NT2/D1 (cell line): Measurements from ENCODE around the gene GGCT.

Source experiments
- DNase-seq: peaks from one replicate; pipeline ENCODE4 v3.0.0-alpha.2; 2011; ENCODE audit warnings: low read depth, low spot score
- H3K27me3 ChIP-seq: 2 replicates; pipeline ENCODE4 v1.6.0; 2011; ENCODE audit warnings: mild to moderate bottlenecking; ENCODE audit not compliant: insufficient read length, insufficient read depth
- H3K36me3 ChIP-seq: 2 replicates; pipeline ENCODE4 v1.6.1; 2011; ENCODE audit warnings: mild to moderate bottlenecking, low read length, mixed read lengths; ENCODE audit not compliant: insufficient read depth, insufficient read length
- H3K4me1 ChIP-seq: 2 replicates; pipeline ENCODE4 v1.5.1; 2011; ENCODE audit not compliant: insufficient read depth, insufficient read length
- H3K4me3 ChIP-seq: 2 replicates; pipeline ENCODE4 v1.5.1; 2011; ENCODE audit warnings: low read depth; ENCODE audit not compliant: insufficient read length
- H3K9ac ChIP-seq: 2 replicates; pipeline ENCODE4 v1.6.0; 2011; ENCODE audit warnings: low read depth; ENCODE audit not compliant: insufficient read length
- H3K9me3 ChIP-seq: 2 replicates; pipeline ENCODE4 v1.5.1; 2011; ENCODE audit warnings: mild to moderate bottlenecking, low read length; ENCODE audit not compliant: insufficient read depth
- SUZ12 ChIP-seq: IDR thresholded peaks from 2 replicates; pipeline ENCODE4 v1.6.1; 2011; ENCODE audit not compliant: insufficient read length, insufficient read depth; ENCODE audit errors: extremely low read depth
- YY1 ChIP-seq: IDR thresholded peaks from 2 replicates; pipeline ENCODE4 v1.6.1; 2011; ENCODE audit not compliant: insufficient read length, insufficient read depth
- ZNF274 ChIP-seq: IDR thresholded peaks from 2 replicates; pipeline ENCODE4 v1.6.1; 2011; ENCODE audit warnings: mild to moderate bottlenecking, low read depth, low read length

GGCT gene

DNA sequence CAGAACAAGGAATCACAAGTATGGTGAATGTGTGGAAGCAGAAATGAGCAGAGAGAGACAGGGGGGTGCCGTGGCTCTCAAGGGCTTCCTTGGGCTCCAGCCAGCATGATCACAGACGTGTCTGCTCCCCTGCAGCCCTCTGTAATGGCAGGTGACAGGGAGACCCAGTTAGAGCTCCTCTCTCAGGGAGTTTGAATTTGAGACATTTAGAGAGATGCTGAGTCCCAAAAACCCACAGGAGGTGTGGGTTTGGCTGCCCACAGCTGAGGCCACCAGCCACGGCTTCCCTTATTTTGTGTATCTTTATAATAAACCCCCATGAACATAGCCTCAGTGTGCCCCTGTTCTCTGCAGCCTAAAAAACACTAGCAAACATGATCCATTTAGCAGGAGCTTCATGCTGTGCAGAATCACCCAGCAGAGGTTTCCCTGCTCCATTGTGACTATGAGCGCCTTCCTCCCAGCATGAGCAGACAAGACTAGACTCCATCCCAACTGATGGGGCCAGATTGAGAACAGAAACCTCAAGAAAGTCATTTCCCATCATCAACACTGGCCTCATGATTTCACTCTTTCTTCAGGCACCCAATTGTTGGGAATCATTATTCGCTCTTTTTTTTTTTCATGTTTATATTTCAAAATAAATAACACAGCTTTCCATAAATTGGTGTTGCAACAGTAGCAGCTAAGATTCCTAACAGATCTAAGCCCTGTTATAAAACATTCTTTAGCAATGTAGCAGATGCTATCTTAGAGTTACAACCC is 39.4 kb downstream of the GGCT start:
- no peak for DNase-seq
- Histone ChIP-seq H3K9me3 (no peaks in the 10 kb centered on the region), H3K9ac (no peak overlapping the region), H3K4me1 (peaks cover 13% of the 10 kb centered on the region), H3K27me3 (no peaks in the 10 kb centered on the region), H3K36me3 (peaks cover 35% of the 10 kb centered on the region), H3K4me3 (no peak overlapping the region)
- TF ChIP-seq SUZ12 = no peak
- TF ChIP-seq ZNF274 = no peak
- no peak for TF ChIP-seq YY1

GRCh38 chr7:30464231-30464671 is 40.4 kb downstream of the GGCT start:
- no peaks in the 10 kb centered on the region for H3K27me3 ChIP-seq
- H3K4me1 ChIP-seq = peaks cover 6% of the 10 kb centered on the region
- H3K9me3 ChIP-seq = no peaks in the 10 kb centered on the region
- H3K9ac ChIP-seq = peak overlapping the region; percentile 14
- no peak for TF ChIP-seq ZNF274
- H3K36me3 ChIP-seq = peaks cover 30% of the 10 kb centered on the region
- DNase-seq = no peak
- H3K4me3 ChIP-seq = no peak overlapping the region

DNA sequence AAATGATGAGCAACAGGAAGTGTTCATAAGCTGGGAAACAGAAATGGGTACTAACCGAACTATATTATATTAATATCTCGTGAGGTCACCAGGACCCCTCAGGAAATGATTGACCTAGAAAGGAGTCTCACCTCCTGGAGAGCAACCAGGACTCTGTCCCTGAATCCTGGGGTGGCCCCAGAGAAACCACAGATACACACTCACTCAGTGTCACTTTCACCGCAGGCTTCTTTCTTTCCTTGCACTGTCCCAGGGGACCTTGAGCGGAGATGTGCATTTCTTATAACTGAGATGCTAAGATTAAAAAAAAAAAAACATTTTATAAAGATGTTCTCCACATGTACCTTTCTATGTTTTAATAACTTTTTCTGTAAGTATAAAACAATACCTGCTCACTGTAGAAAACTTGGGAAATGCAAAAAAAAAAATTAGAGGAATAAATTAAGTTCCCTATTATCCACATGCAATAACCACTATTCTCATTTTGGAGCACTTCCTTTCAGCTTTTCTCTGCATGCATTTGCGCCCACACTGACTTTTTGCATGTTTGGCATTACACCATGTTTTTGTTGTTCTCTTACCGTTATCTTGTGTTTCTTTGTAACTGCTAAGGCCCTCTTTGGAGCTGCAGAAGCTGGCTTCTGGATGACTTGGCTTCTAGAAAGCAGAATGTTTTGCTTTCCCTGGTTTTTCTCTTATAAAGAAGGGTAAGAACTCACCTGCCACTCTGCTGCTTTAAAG is 41.1 kb downstream of the GGCT start:
- no peak for DNase-seq
- Histone ChIP-seq H3K4me1 (peaks cover 5% of the 10 kb centered on the region), H3K9ac (no peak overlapping the region), H3K36me3 (peaks cover 25% of the 10 kb centered on the region), H3K9me3 (no peaks in the 10 kb centered on the region), H3K4me3 (no peak overlapping the region), H3K27me3 (no peaks in the 10 kb centered on the region)
- TF ChIP-seq ZNF274 (no peak), SUZ12 (no peak), YY1 (no peak)

- no peak for DNase-seq
- Histone ChIP-seq H3K36me3 (peaks cover 30% of the 10 kb centered on the region), H3K9ac (no peak overlapping the region), H3K27me3 (no peaks in the 10 kb centered on the region), H3K4me3 (no peak overlapping the region), H3K9me3 (no peaks in the 10 kb centered on the region), H3K4me1 (peaks cover 5% of the 10 kb centered on the region)
- TF ChIP-seq YY1 (no peak), ZNF274 (no peak), SUZ12 (no peak)
Observed at GRCh38 chr7:30462179-30462578, 42.5 kb downstream of the GGCT start.

GRCh38 chr7:30460246-30460633 is 44.4 kb downstream of the GGCT start:
- no peak for DNase-seq
- H3K4me3 ChIP-seq = no peak overlapping the region
- H3K36me3 ChIP-seq = peaks cover 48% of the 10 kb centered on the region
- H3K4me1 ChIP-seq = peaks cover 5% of the 10 kb centered on the region
- H3K9ac ChIP-seq = no peak overlapping the region
- H3K9me3 ChIP-seq = no peaks in the 10 kb centered on the region
- H3K27me3 ChIP-seq = no peaks in the 10 kb centered on the region
- no peak for TF ChIP-seq ZNF274
- no peak for TF ChIP-seq YY1
- no peak for TF ChIP-seq SUZ12

- no peak for TF ChIP-seq ZNF274
- no peak for TF ChIP-seq SUZ12
- no peak for TF ChIP-seq YY1
- Histone ChIP-seq H3K27me3 (no peaks in the 10 kb centered on the region), H3K36me3 (peaks cover 51% of the 10 kb centered on the region), H3K4me1 (peaks cover 5% of the 10 kb centered on the region), H3K4me3 (no peak overlapping the region), H3K9ac (no peak overlapping the region), H3K9me3 (no peaks in the 10 kb centered on the region; the same call in 1 of the 2 replicates)
- no peak for DNase-seq
Observed at GRCh38 chr7:30459591-30460245, 44.9 kb downstream of the GGCT start.

GRCh38 chr7:30458311-30458710 is 46.3 kb downstream of the GGCT start:
- no peaks in the 10 kb centered on the region for H3K27me3 ChIP-seq
- no peak overlapping the region for H3K4me3 ChIP-seq
- H3K9me3 ChIP-seq = no peaks in the 10 kb centered on the region; the same call in 1 of the 2 replicates
- H3K9ac ChIP-seq = no peak overlapping the region
- no peak for TF ChIP-seq ZNF274
- TF ChIP-seq SUZ12 = no peak
- TF ChIP-seq YY1 = no peak
- no peak for DNase-seq
- peaks cover 57% of the 10 kb centered on the region for H3K36me3 ChIP-seq
- H3K4me1 ChIP-seq = peaks cover 5% of the 10 kb centered on the region
